SK-N-SH (cell line): ENCODE measurements around the gene CRISPLD2.

Source experiments
- EP300 ChIP-seq, 2 experiments: IDR thresholded peaks; 2 replicates each; pipeline versions ENCODE4 v1.4.0 to v1.6.1; 2012; ENCODE audit warnings: borderline replicate concordance in 1 of 2, low read depth in 1 of 2, low read length in 1 of 2
- EZH2phosphoT487 ChIP-seq: fragments of 200-600 bp; sonication (generic); IDR thresholded peaks from 2 replicates; pipeline ENCODE4 v1.6.1; 2017; ENCODE audit warnings: low read depth, mixed run types, mild to moderate bottlenecking, antibody characterized with exemption, moderate library complexity, borderline replicate concordance
- FOXM1 ChIP-seq: IDR thresholded peaks from 2 replicates; pipeline ENCODE4 v1.4.0; 2012; ENCODE audit warnings: low read depth, mild to moderate bottlenecking
- NRF1 ChIP-seq: IDR thresholded peaks from 2 replicates; pipeline ENCODE4 v1.6.1; 2012; ENCODE audit warnings: low read depth, mild to moderate bottlenecking, low read length
- RAD21 ChIP-seq: IDR thresholded peaks from 2 replicates; pipeline ENCODE4 v1.6.1; 2012; ENCODE audit warnings: mild to moderate bottlenecking, low read length
- RFX5 ChIP-seq: IDR thresholded peaks from 2 replicates; pipeline ENCODE4 v1.6.1; 2012; ENCODE audit warnings: mild to moderate bottlenecking, improper control_type of control experiment, low read length
- RXRA ChIP-seq: IDR thresholded peaks from 2 replicates; pipeline ENCODE4 v1.4.0; 2012; ENCODE audit warnings: low read depth, mild to moderate bottlenecking, borderline replicate concordance
- SIN3A ChIP-seq: IDR thresholded peaks from 2 replicates; pipeline ENCODE4 v1.6.1; 2012; ENCODE audit warnings: low read depth, mild to moderate bottlenecking, low read length, moderate library complexity, borderline replicate concordance
- SMC3 ChIP-seq: IDR thresholded peaks from 2 replicates; pipeline ENCODE4 v1.6.1; 2012; ENCODE audit warnings: low read depth, low read length, improper control_type of control experiment
- TAF1 ChIP-seq: IDR thresholded peaks from 2 replicates; pipeline ENCODE4 v1.6.1; 2012; ENCODE audit warnings: low read depth, mild to moderate bottlenecking, low read length, moderate library complexity, borderline replicate concordance
- TF ChIP-seq, protein P1 (sequence below): fragments of 200-600 bp; sonication (generic); IDR thresholded peaks from 2 replicates; pipeline ENCODE4 v1.6.1; 2017; ENCODE audit warnings: antibody characterized with exemption, mild to moderate bottlenecking, moderate library complexity
- TF ChIP-seq, protein P2 (sequence below): IDR thresholded peaks from 2 replicates; pipeline ENCODE4 v1.4.0; 2012; ENCODE audit warnings: low read depth
- TF ChIP-seq, protein P3 (sequence below): IDR thresholded peaks from 2 replicates; pipeline ENCODE4 v1.4.0; 2012; ENCODE audit warnings: low read depth, borderline replicate concordance
- TF ChIP-seq, protein P4 (sequence below): IDR thresholded peaks from 2 replicates; pipeline ENCODE4; 2012

DNA sequence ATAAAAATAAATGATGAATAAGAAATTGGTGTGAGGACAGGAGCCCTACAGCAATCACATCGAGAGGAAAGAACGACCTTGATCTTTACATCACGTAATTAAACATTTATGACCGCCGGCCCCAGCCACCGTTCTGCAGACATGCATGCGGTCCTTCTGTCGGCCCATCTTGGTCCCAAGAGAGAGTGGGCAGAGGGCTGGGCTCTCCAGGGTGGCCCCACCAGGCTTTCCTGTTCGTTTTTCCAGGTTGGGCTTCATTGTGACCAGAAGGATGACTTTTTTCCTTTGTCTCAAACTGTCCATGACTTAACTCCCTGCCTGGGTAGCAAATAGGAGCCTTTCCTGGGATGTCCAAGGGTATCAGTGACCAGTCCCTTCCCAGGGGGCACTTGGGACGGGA is 3.3 kb upstream of the CRISPLD2 start:
- TF ChIP-seq, protein P1, sequence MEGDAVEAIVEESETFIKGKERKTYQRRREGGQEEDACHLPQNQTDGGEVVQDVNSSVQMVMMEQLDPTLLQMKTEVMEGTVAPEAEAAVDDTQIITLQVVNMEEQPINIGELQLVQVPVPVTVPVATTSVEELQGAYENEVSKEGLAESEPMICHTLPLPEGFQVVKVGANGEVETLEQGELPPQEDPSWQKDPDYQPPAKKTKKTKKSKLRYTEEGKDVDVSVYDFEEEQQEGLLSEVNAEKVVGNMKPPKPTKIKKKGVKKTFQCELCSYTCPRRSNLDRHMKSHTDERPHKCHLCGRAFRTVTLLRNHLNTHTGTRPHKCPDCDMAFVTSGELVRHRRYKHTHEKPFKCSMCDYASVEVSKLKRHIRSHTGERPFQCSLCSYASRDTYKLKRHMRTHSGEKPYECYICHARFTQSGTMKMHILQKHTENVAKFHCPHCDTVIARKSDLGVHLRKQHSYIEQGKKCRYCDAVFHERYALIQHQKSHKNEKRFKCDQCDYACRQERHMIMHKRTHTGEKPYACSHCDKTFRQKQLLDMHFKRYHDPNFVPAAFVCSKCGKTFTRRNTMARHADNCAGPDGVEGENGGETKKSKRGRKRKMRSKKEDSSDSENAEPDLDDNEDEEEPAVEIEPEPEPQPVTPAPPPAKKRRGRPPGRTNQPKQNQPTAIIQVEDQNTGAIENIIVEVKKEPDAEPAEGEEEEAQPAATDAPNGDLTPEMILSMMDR = no peak
- no peak for TF ChIP-seq NRF1
- no peak for TF ChIP-seq FOXM1
- TF ChIP-seq, protein P2, sequence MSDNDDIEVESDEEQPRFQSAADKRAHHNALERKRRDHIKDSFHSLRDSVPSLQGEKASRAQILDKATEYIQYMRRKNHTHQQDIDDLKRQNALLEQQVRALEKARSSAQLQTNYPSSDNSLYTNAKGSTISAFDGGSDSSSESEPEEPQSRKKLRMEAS = no peak
- TF ChIP-seq RXRA = no peak
- TF ChIP-seq, protein P3, sequence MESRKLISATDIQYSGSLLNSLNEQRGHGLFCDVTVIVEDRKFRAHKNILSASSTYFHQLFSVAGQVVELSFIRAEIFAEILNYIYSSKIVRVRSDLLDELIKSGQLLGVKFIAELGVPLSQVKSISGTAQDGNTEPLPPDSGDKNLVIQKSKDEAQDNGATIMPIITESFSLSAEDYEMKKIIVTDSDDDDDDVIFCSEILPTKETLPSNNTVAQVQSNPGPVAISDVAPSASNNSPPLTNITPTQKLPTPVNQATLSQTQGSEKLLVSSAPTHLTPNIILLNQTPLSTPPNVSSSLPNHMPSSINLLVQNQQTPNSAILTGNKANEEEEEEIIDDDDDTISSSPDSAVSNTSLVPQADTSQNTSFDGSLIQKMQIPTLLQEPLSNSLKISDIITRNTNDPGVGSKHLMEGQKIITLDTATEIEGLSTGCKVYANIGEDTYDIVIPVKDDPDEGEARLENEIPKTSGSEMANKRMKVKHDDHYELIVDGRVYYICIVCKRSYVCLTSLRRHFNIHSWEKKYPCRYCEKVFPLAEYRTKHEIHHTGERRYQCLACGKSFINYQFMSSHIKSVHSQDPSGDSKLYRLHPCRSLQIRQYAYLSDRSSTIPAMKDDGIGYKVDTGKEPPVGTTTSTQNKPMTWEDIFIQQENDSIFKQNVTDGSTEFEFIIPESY = no peak
- no peak for TF ChIP-seq SIN3A
- no peak for TF ChIP-seq SMC3
- no peak for TF ChIP-seq RAD21
- no peak for TF ChIP-seq TAF1
- TF ChIP-seq, protein P4, sequence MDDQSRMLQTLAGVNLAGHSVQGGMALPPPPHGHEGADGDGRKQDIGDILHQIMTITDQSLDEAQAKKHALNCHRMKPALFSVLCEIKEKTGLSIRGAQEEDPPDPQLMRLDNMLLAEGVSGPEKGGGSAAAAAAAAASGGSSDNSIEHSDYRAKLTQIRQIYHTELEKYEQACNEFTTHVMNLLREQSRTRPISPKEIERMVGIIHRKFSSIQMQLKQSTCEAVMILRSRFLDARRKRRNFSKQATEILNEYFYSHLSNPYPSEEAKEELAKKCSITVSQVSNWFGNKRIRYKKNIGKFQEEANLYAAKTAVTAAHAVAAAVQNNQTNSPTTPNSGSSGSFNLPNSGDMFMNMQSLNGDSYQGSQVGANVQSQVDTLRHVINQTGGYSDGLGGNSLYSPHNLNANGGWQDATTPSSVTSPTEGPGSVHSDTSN = no peak
- no peak for TF ChIP-seq EZH2phosphoT487
- no peak for TF ChIP-seq EP300 (IDR thresholded peaks at IDR 0.05; ENCODE audit: borderline replicate concordance in 1 of 2, low read depth in 1 of 2, low read length in 1 of 2)
- no peak for TF ChIP-seq RFX5
